Esophagus squamous epithelium (tissue), 4 donors: ENCODE results near the gene SIN3B.

ENCODE experiments used
- CTCF ChIP-seq, 6 experiments: fragments of 450-650 bp in 4 of 6; fragments of 200-600 bp in 2 of 6; sonication (generic) in 2 of 6; IDR thresholded peaks; one replicate each; pipeline ENCODE4 v1.5.1; 2016 to 2019; ENCODE audit warnings: antibody characterized with exemption in 6 of 6, mild to moderate bottlenecking in 4 of 6, moderate library complexity in 4 of 6
- POLR2A ChIP-seq, 4 donors: fragments of 450-650 bp; IDR thresholded peaks; one replicate each; pipeline ENCODE4 v1.6.1; 2017; ENCODE audit warnings: antibody characterized with exemption in 4 of 4, mild to moderate bottlenecking in 4 of 4, moderate library complexity in 3 of 4

GRCh38 chr19:16915135-16915534, 85.9 kb downstream of the SIN3B start:
- TF ChIP-seq CTCF (IDR thresholded peaks at IDR 0.05) (no peak), POLR2A (IDR thresholded peaks at IDR 0.05) (no peak)
